ENCODE results near the gene TFDP2.

The TFDP2 gene

GRCh38 chr3:141904203-141904602 is 245.1 kb downstream of the TFDP2 start:
- POLR2A ChIA-PET (ENCODE audit: low non-redundant PET): no interaction called here
- H3K27ac ChIP-seq: peak overlapping the region; percentile 75
- CTCF ChIA-PET: interaction anchor here (0.5 kb wide), 1 partner anchor 21 kb away, joined by 3 read pairs; no protein-coding TSS in a partner anchor
- TF ChIP-seq CTCF (conservative IDR thresholded peaks at IDR 0.05; ENCODE audit: low read depth): no peak
- no peak for DNase-seq (ENCODE audit: low spot score)

- no peak overlapping the region for H3K27ac ChIP-seq
- CTCF ChIA-PET: no interaction called here
- no peak for DNase-seq (ENCODE audit: low spot score)
- POLR2A ChIA-PET (ENCODE audit: low non-redundant PET): no interaction called here
- TF ChIP-seq CTCF (conservative IDR thresholded peaks at IDR 0.05; ENCODE audit: low read depth): no peak
Observed at GRCh38 chr3:141901914-141902313, 247.4 kb downstream of the TFDP2 start.

GRCh38 chr3:141900343-141900742 is 249.0 kb downstream of the TFDP2 start:
- no peak for TF ChIP-seq CTCF (conservative IDR thresholded peaks at IDR 0.05; ENCODE audit: low read depth)
- CTCF ChIA-PET: no interaction called here
- POLR2A ChIA-PET (ENCODE audit: low non-redundant PET): no interaction called here
- DNase-seq (ENCODE audit: low spot score): no peak
- peak overlapping the region; percentile 44 for H3K27ac ChIP-seq

GRCh38 chr3:141898908-141899307 is 250.4 kb downstream of the TFDP2 start:
- no peak for TF ChIP-seq CTCF (conservative IDR thresholded peaks at IDR 0.05; ENCODE audit: low read depth)
- ChIA-PET CTCF (no interaction called here), POLR2A (ENCODE audit: low non-redundant PET) (no interaction called here)
- H3K27ac ChIP-seq: no peak overlapping the region
- no peak for DNase-seq (ENCODE audit: low spot score)

GRCh38 chr3:141895731-141896130 is 253.6 kb downstream of the TFDP2 start:
- no peak for TF ChIP-seq CTCF (conservative IDR thresholded peaks at IDR 0.05; ENCODE audit: low read depth)
- CTCF ChIA-PET: interaction anchor here (0.9 kb wide), 1 partner anchor 83 kb away, joined by 5 read pairs; no protein-coding TSS in a partner anchor
- POLR2A ChIA-PET (ENCODE audit: low non-redundant PET): no interaction called here
- peak overlapping the region; percentile 15 for H3K27ac ChIP-seq
- no peak for DNase-seq (ENCODE audit: low spot score)

GRCh38 chr3:141894524-141895176 is 254.7 kb downstream of the TFDP2 start:
- POLR2A ChIA-PET (ENCODE audit: low non-redundant PET): no interaction called here
- CTCF ChIA-PET: interaction anchor here (0.7 kb wide), 1 partner anchor 58 kb away, joined by 3 read pairs; no protein-coding TSS in a partner anchor
- TF ChIP-seq CTCF (conservative IDR thresholded peaks at IDR 0.05; ENCODE audit: low read depth): no peak
- peak; percentile 46 for DNase-seq (ENCODE audit: low spot score)
- H3K27ac ChIP-seq: peak overlapping the region; percentile 61

All from RWPE1 (cell line).